ENCODE results near the gene TRPM2. TPM values are rescaled to one million over a fixed set of nuclear protein-coding genes. Genes with fewer than 3 reads are reported as not detected.

Gene TRPM2
- total RNA-seq, 1 experiment from 2014 or later, result 28.1 TPM

DNA sequence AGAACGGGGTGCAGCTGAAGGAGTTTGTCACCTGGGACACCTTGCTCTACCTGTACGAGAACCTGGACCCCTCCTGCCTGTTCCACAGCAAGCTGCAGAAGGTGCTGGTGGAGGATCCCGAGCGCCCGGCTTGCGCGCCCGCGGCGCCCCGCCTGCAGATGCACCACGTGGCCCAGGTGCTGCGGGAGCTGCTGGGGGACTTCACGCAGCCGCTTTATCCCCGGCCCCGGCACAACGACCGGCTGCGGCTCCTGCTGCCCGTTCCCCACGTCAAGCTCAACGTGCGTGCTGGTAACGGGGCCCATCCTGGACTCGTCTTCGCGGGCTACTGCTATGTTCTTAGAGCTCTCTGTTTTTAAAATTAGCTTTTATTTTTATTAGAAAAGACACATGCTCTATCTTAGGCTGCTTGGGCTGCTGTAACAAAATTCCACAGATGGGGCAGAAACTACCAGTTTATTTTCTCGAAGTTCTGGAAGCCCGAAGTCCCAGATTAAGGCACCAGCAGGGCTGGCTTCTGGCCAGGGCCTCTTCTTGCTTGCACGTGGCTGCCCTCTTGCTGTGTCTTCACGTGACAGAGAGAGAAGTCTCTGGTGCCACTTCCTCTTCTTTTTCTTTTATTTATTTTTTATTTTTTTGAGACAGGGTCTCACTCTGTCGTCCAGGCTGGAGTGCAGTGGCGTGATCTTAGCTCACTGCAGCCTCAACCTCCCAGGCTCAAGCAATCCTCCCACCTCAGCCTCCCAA lies 38.1 kb downstream of the TRPM2 start:
- ChIA-PET RAD21 (ENCODE audit: low non-redundant PET in 1 of 2, low total read pairs in 2 of 2, uncharacterized antibody in 2 of 2, unreplicated experiment in 2 of 2) (no interaction called here), CTCF (no interaction called here)
- no peak for TF ChIP-seq TCF7L2 (IDR thresholded peaks at IDR 0.05; ENCODE audit: borderline replicate concordance, extremely low read depth, insufficient read depth, insufficient read length)
- TF ChIP-seq EZH2 (IDR thresholded peaks at IDR 0.05), result no peak
- no peak for TF ChIP-seq SIN3A (IDR thresholded peaks at IDR 0.05; ENCODE audit: low read depth)
- TF ChIP-seq SP1 (IDR thresholded peaks at IDR 0.05; ENCODE audit: low read depth), result no peak
- no peak for TF ChIP-seq ZNF274 (IDR thresholded peaks at IDR 0.05; ENCODE audit: low read depth, low read length)
- TF ChIP-seq EZH2phosphoT487 (IDR thresholded peaks at IDR 0.05; ENCODE audit: borderline replicate concordance), result no peak
- TF ChIP-seq FOSL1 (IDR thresholded peaks at IDR 0.05; ENCODE audit: low read depth), result no peak
- TF ChIP-seq, protein P1, sequence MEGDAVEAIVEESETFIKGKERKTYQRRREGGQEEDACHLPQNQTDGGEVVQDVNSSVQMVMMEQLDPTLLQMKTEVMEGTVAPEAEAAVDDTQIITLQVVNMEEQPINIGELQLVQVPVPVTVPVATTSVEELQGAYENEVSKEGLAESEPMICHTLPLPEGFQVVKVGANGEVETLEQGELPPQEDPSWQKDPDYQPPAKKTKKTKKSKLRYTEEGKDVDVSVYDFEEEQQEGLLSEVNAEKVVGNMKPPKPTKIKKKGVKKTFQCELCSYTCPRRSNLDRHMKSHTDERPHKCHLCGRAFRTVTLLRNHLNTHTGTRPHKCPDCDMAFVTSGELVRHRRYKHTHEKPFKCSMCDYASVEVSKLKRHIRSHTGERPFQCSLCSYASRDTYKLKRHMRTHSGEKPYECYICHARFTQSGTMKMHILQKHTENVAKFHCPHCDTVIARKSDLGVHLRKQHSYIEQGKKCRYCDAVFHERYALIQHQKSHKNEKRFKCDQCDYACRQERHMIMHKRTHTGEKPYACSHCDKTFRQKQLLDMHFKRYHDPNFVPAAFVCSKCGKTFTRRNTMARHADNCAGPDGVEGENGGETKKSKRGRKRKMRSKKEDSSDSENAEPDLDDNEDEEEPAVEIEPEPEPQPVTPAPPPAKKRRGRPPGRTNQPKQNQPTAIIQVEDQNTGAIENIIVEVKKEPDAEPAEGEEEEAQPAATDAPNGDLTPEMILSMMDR (IDR thresholded peaks at IDR 0.05 in 2 of 3, conservative IDR thresholded peaks at IDR 0.05 in 1 of 3; ENCODE audit: borderline replicate concordance in 1 of 3, insufficient read depth in 1 of 3, low read depth in 2 of 3, low read length in 2 of 3), result no peak

More for the DNA sequence above, 38.1 kb downstream of the TRPM2 start:
- H3K27ac ChIP-seq (ENCODE audit: low read depth, low read length), result no peak overlapping the region
- intact Hi-C loops (cut with micrococcal nuclease), result no loop called here
- H3K79me2 ChIP-seq (ENCODE audit: insufficient read depth, low read length), result no peaks in the 10 kb centered on the region
- no peak overlapping the region for H3K4me3 ChIP-seq (replicated peaks in 1 of 2; ENCODE audit: low read depth in 1 of 2, low read length in 2 of 2)
- no peaks in the 10 kb centered on the region for H3K4me1 ChIP-seq (ENCODE audit: control insufficient read depth in 1 of 2, insufficient read depth in 2 of 2, low read length in 2 of 2)
- no peaks in the 10 kb centered on the region for H4K20me1 ChIP-seq (ENCODE audit: insufficient read depth)
- no peak overlapping the region for H3K4me2 ChIP-seq (ENCODE audit: low read length)
- H3K27me3 ChIP-seq (ENCODE audit: insufficient read depth, low read length), result no peaks in the 10 kb centered on the region
- DNase-seq (ENCODE audit: low read depth, low spot score) (no peak), ATAC-seq (no peak)
- H3K9me3 ChIP-seq (ENCODE audit: control insufficient read depth in 1 of 2, insufficient read depth in 1 of 2, low read depth in 1 of 2, low read length in 2 of 2), result peaks cover 4 to 6% of the 10 kb centered on the region in 2 experiments; a peak in 2 of 4 replicates
- no peaks in the 10 kb centered on the region for H3K36me3 ChIP-seq (ENCODE audit: control insufficient read depth in 1 of 2, insufficient read depth in 2 of 2, low read length in 2 of 2)
- H3K9ac ChIP-seq (ENCODE audit: low read length), result no peak overlapping the region
- POLR2A ChIA-PET, result no interaction called here
- BruUV-seq (replicated peaks), result no TSS peak
- H2AFZ ChIP-seq (ENCODE audit: low read depth, low read length, poor library complexity, severe bottlenecking), result no peak overlapping the region
- no peaks in the 10 kb centered on the region for H3K9me2 ChIP-seq (ENCODE audit: insufficient read depth)
